Measurements from ENCODE around the gene ARRB1.

The ARRB1 gene

DNA sequence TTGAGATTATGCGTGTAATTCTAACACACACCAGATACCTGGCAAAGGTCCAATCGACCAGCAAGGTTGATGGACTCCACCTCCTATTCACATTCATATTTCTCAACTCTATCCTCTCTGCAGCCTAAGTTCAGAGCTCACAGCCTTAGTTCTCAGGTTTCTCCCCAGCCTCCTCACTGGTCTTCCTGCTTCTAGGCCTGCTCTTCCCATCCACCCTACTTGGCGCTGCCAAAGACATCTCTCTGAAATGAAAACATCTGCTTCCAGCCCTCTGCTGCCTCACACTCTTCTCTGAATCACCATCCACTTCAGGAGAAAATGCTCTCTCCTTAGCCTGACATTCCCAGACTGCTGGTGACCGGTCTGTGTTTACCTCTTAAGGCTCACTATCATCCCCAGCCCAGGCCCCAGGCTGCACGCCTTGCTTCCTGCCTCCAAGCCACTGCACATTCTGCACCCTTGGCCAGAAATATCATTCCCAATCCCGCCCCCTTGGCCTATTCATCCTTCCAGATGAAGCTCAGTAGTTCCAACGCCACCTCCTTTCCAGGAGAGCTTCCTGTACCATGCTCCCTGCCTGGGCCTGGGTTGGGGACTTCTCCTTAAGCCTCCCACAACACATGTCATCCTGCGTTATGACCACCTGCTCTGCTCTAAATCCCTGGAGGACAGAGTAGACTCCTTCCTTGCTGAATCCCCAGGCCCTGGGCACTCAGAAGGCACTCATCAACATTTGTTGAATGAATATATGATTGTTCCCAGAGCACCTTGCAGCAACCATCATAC lies 3.5 kb downstream of the ARRB1 start:
- no peak overlapping the region for H4K8ac ChIP-seq (ENCODE audit: low read depth, low read length)
- peaks cover 39 to 44% of the 10 kb centered on the region in 2 donors for H3K4me1 ChIP-seq (ENCODE audit: control insufficient read depth in 2 of 2, insufficient read depth in 1 of 2, low read depth in 1 of 2, low read length in 2 of 2)
- H3K27me3 ChIP-seq (ENCODE audit: control insufficient read depth in 3 of 3, insufficient read depth in 3 of 3, low read depth in 1 of 3, low read length in 3 of 3), result peaks cover 0 to 16% (median 0%) of the 10 kb centered on the region in 3 experiments
- H3K4me2 ChIP-seq (ENCODE audit: insufficient read depth, low read length, poor library complexity, severe bottlenecking), result no peak overlapping the region
- no peak overlapping the region for H2BK5ac ChIP-seq (ENCODE audit: low read length)
- H3K27ac ChIP-seq (replicated peaks; ENCODE audit: low read length), result no peak overlapping the region
- no peak overlapping the region for H3K14ac ChIP-seq (ENCODE audit: low read length)
- no peaks in the 10 kb centered on the region for H3K36me3 ChIP-seq (replicated peaks in 1 of 2; ENCODE audit: control insufficient read depth in 2 of 2, insufficient read depth in 2 of 2, low read length in 2 of 2)
- no peak overlapping the region for H3K23ac ChIP-seq (ENCODE audit: low read depth, low read length, poor library complexity)
- H3K9ac ChIP-seq (ENCODE audit: low read depth, low read length, poor library complexity), result no peak overlapping the region
- H3K4me3 ChIP-seq (ENCODE audit: low read length in 2 of 2), result no peak overlapping the region
- no peak for DNase-seq (ENCODE audit: low spot score)
- H3K4ac ChIP-seq (ENCODE audit: low read length), result no peak overlapping the region
- no peak overlapping the region for H2BK120ac ChIP-seq (ENCODE audit: low read depth, low read length)
- H3K79me1 ChIP-seq (ENCODE audit: low read depth, low read length), result no peaks in the 10 kb centered on the region
- no peak overlapping the region for H2BK15ac ChIP-seq (ENCODE audit: low read length)
- WGBS, 2 donors (ENCODE audit: extremely low coverage in 2 of 2, insufficient read length in 2 of 2, insufficient replicate concordance in 1 of 2), result no CpG with 5 or more reads among the region's 8 CpGs
- no peak overlapping the region for H2AFZ ChIP-seq (ENCODE audit: low read length)
- no peak overlapping the region for H4K91ac ChIP-seq (ENCODE audit: low read depth, low read length, poor library complexity)
- no peak overlapping the region for H2BK12ac ChIP-seq (ENCODE audit: low read length)
- no peaks in the 10 kb centered on the region for H3K9me3 ChIP-seq (replicated peaks in 1 of 2; ENCODE audit: control insufficient read depth in 2 of 2, insufficient read depth in 1 of 2, low read depth in 1 of 2, low read length in 2 of 2)
- peak overlapping the region; percentile 2 for H3K18ac ChIP-seq (ENCODE audit: low read length)
- H2AK5ac ChIP-seq (ENCODE audit: low read depth, low read length), result no peak overlapping the region

DNA sequence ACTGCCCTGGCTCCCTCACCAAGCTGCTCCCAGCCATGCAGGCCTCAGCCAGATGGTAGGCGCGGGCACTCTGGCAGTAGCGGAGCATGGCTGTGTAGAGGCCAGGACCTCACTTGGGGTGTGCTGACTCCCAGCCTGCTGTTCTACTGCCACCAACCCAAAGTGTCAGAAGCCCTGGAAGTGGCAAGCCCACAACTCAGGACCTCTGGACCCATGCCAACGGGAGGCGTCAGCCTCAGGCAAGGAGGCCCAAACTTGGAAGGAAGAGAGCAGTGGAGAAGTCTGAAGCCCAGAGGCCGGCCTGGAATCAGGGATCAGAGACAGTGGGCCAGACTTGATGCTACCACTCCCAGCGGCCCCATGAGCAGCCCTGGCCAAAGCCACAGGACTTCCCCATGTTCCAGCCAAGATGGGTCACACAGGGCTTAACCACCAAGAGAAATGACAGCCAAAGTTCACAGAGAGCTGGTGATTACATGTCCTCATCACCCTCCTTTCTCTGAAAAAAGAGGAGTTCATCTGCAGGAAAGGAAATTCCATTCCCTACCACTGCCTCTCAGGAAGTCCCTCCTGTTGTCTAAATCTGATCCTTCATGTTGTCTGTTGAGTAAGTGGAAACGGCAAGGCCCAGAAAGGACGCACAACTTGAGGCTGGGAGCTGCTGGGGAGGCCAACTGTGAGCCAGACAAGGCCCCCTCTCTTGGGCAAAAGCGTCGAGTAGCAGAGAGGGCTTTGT lies 4.4 kb downstream of the ARRB1 start:
- no CpG with 5 or more reads among the region's 11 CpGs for WGBS, 2 donors (ENCODE audit: extremely low coverage in 2 of 2, insufficient read length in 2 of 2, insufficient replicate concordance in 1 of 2)
- Histone ChIP-seq H3K23ac (ENCODE audit: low read depth, low read length, poor library complexity) (no peak overlapping the region), H2BK12ac (ENCODE audit: low read length) (peak overlapping the region; percentile 26), H4K91ac (ENCODE audit: low read depth, low read length, poor library complexity) (no peak overlapping the region), H3K9me3 (replicated peaks in 1 of 2; ENCODE audit: control insufficient read depth in 2 of 2, insufficient read depth in 1 of 2, low read depth in 1 of 2, low read length in 2 of 2) (no peaks in the 10 kb centered on the region), H3K79me1 (ENCODE audit: low read depth, low read length) (no peaks in the 10 kb centered on the region), H3K4ac (ENCODE audit: low read length) (no peak overlapping the region), H2BK120ac (ENCODE audit: low read depth, low read length) (no peak overlapping the region), H3K9ac (ENCODE audit: low read depth, low read length, poor library complexity) (no peak overlapping the region), H3K4me3 (ENCODE audit: low read length in 2 of 2) (no peak overlapping the region), H3K27ac (replicated peaks; ENCODE audit: low read length) (no peak overlapping the region), H4K8ac (ENCODE audit: low read depth, low read length) (no peak overlapping the region), H3K14ac (ENCODE audit: low read length) (no peak overlapping the region), H3K27me3 (ENCODE audit: control insufficient read depth in 3 of 3, insufficient read depth in 3 of 3, low read depth in 1 of 3, low read length in 3 of 3) (peaks cover 0 to 12% (median 0%) of the 10 kb centered on the region in 3 experiments), H3K18ac (ENCODE audit: low read length) (peak overlapping the region; percentile 39), H3K36me3 (replicated peaks in 1 of 2; ENCODE audit: control insufficient read depth in 2 of 2, insufficient read depth in 2 of 2, low read length in 2 of 2) (no peaks in the 10 kb centered on the region), H2AK5ac (ENCODE audit: low read depth, low read length) (peak overlapping the region; percentile 48), H3K4me1 (ENCODE audit: control insufficient read depth in 2 of 2, insufficient read depth in 1 of 2, low read depth in 1 of 2, low read length in 2 of 2) (peaks cover 38 to 39% of the 10 kb centered on the region in 2 donors), H3K4me2 (ENCODE audit: insufficient read depth, low read length, poor library complexity, severe bottlenecking) (no peak overlapping the region), H2AFZ (ENCODE audit: low read length) (no peak overlapping the region), H2BK15ac (ENCODE audit: low read length) (peak overlapping the region; percentile 50), H2BK5ac (ENCODE audit: low read length) (no peak overlapping the region)
- no peak for DNase-seq (ENCODE audit: low spot score)

DNA sequence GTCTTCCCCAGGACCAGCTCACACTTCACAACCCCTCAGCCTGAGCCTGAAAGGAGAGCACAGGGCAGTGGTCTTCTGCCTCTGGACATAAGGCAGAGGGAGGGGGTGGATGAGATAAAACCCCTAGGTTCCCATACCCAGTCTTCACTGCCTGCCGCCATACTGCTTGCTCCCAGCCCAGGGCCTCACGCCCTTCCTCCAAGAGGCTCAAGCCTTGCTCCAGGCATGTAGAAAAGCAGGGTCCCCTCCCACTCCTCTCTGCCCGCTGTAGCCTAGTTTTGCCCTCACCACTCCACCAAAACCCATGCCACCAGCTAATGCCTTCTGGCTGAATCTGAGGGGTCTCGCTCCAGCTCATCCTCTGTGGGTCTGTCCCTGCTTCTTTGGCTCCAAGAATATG lies 5.2 kb downstream of the ARRB1 start:
- Histone ChIP-seq H3K4ac (ENCODE audit: low read length) (no peak overlapping the region), H4K8ac (ENCODE audit: low read depth, low read length) (no peak overlapping the region), H2BK5ac (ENCODE audit: low read length) (no peak overlapping the region), H2BK15ac (ENCODE audit: low read length) (peak overlapping the region; percentile 30), H4K91ac (ENCODE audit: low read depth, low read length, poor library complexity) (no peak overlapping the region), H3K4me2 (ENCODE audit: insufficient read depth, low read length, poor library complexity, severe bottlenecking) (no peak overlapping the region), H3K14ac (ENCODE audit: low read length) (no peak overlapping the region), H3K23ac (ENCODE audit: low read depth, low read length, poor library complexity) (no peak overlapping the region), H2AK5ac (ENCODE audit: low read depth, low read length) (no peak overlapping the region), H2BK120ac (ENCODE audit: low read depth, low read length) (no peak overlapping the region), H3K4me3 (ENCODE audit: low read length in 2 of 2) (no peak overlapping the region), H3K4me1 (ENCODE audit: control insufficient read depth in 2 of 2, insufficient read depth in 1 of 2, low read depth in 1 of 2, low read length in 2 of 2) (peaks cover 35 to 38% of the 10 kb centered on the region in 2 donors), H2AFZ (ENCODE audit: low read length) (no peak overlapping the region), H3K27me3 (ENCODE audit: control insufficient read depth in 3 of 3, insufficient read depth in 3 of 3, low read depth in 1 of 3, low read length in 3 of 3) (peaks cover 0 to 7% (median 0%) of the 10 kb centered on the region in 3 experiments), H3K36me3 (replicated peaks in 1 of 2; ENCODE audit: control insufficient read depth in 2 of 2, insufficient read depth in 2 of 2, low read length in 2 of 2) (no peaks in the 10 kb centered on the region), H3K9me3 (replicated peaks in 1 of 2; ENCODE audit: control insufficient read depth in 2 of 2, insufficient read depth in 1 of 2, low read depth in 1 of 2, low read length in 2 of 2) (no peaks in the 10 kb centered on the region), H3K18ac (ENCODE audit: low read length) (no peak overlapping the region), H3K9ac (ENCODE audit: low read depth, low read length, poor library complexity) (no peak overlapping the region), H2BK12ac (ENCODE audit: low read length) (no peak overlapping the region), H3K79me1 (ENCODE audit: low read depth, low read length) (no peaks in the 10 kb centered on the region), H3K27ac (replicated peaks; ENCODE audit: low read length) (no peak overlapping the region)
- WGBS, 2 donors (ENCODE audit: extremely low coverage in 2 of 2, insufficient read length in 2 of 2, insufficient replicate concordance in 1 of 2), result no CpG with 5 or more reads among the region's 4 CpGs
- no peak for DNase-seq (ENCODE audit: low spot score)

DNA sequence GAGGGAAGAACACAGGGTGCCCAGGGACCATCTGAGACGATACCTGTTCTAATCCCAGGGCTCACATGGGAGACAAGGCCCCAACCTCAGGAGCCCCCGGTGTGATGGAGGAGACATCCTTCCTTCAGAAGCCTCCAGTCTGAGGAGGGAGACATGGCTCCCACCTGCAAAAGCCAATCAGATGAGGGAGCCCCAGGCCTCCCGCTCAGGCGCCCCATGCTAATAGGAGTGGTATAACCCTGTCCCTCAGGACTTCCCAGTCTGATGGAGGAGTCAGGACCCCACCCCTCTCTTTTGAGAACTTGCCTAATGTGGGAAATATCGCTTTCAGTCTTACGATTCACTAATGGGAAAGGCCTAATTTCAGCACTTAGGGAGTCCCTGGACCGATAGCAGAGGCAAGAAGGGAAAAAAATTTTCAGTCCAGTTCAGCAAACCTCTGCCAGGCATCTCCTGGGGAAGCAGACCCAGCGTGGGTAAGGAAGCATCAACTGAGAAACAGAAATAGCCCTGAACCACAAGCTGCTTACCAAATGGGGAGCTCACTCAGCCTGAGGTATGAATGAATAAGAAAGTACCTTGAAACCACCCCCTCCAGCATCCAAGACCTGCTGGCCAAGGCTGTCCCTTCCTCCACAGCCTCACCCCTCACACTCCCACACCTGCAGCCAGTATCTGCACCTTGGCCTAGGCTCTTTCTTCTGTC lies 5.9 kb downstream of the ARRB1 start:
- DNase-seq (ENCODE audit: low spot score), result no peak

More for the DNA sequence above, 5.9 kb downstream of the ARRB1 start:
- H3K23ac ChIP-seq (ENCODE audit: low read depth, low read length, poor library complexity), result no peak overlapping the region
- H3K4me2 ChIP-seq (ENCODE audit: insufficient read depth, low read length, poor library complexity, severe bottlenecking), result no peak overlapping the region
- WGBS, 2 donors (ENCODE audit: extremely low coverage in 2 of 2, insufficient read length in 2 of 2, insufficient replicate concordance in 1 of 2), result no CpG with 5 or more reads among the region's 8 CpGs
- peak overlapping the region; percentile 16 for H2BK5ac ChIP-seq (ENCODE audit: low read length)
- no peak overlapping the region for H3K4me3 ChIP-seq (ENCODE audit: low read length in 2 of 2)
- no peaks in the 10 kb centered on the region for H3K27me3 ChIP-seq (ENCODE audit: control insufficient read depth in 3 of 3, insufficient read depth in 3 of 3, low read depth in 1 of 3, low read length in 3 of 3)
- H2BK12ac ChIP-seq (ENCODE audit: low read length), result no peak overlapping the region
- H2BK120ac ChIP-seq (ENCODE audit: low read depth, low read length), result no peak overlapping the region
- no peak overlapping the region for H3K14ac ChIP-seq (ENCODE audit: low read length)
- H3K27ac ChIP-seq (replicated peaks; ENCODE audit: low read length), result no peak overlapping the region
- no peak overlapping the region for H4K91ac ChIP-seq (ENCODE audit: low read depth, low read length, poor library complexity)
- H2AFZ ChIP-seq (ENCODE audit: low read length), result no peak overlapping the region
- H4K8ac ChIP-seq (ENCODE audit: low read depth, low read length), result no peak overlapping the region
- H3K36me3 ChIP-seq (replicated peaks in 1 of 2; ENCODE audit: control insufficient read depth in 2 of 2, insufficient read depth in 2 of 2, low read length in 2 of 2), result no peaks in the 10 kb centered on the region
- peak overlapping the region; percentile 30 for H2BK15ac ChIP-seq (ENCODE audit: low read length)
- no peak overlapping the region for H3K4ac ChIP-seq (ENCODE audit: low read length)
- no peaks in the 10 kb centered on the region for H3K9me3 ChIP-seq (replicated peaks in 1 of 2; ENCODE audit: control insufficient read depth in 2 of 2, insufficient read depth in 1 of 2, low read depth in 1 of 2, low read length in 2 of 2)
- H3K4me1 ChIP-seq (ENCODE audit: control insufficient read depth in 2 of 2, insufficient read depth in 1 of 2, low read depth in 1 of 2, low read length in 2 of 2), result peaks cover 33 to 35% of the 10 kb centered on the region in 2 donors
- H3K79me1 ChIP-seq (ENCODE audit: low read depth, low read length), result no peaks in the 10 kb centered on the region
- peak overlapping the region; percentile 58 for H3K18ac ChIP-seq (ENCODE audit: low read length)
- H2AK5ac ChIP-seq (ENCODE audit: low read depth, low read length), result peak overlapping the region; percentile 20
- H3K9ac ChIP-seq (ENCODE audit: low read depth, low read length, poor library complexity), result no peak overlapping the region

Data from neuronal stem cell (in vitro differentiated cells).